RWPE1 (cell line): ENCODE results near the gene EML2.
"Not testable (repeated sequence)": the region's sequence is repeated elsewhere in the genome, so short reads cannot be mapped to it uniquely, and the experiment has no call there.

Experiments
- CTCF ChIA-PET: fragments of 350-600 bp; sonication (Branson Sonifier 250); formaldehyde crosslinking; extraction: SDS; loops from one replicate; lab custom pipeline; 2021; lab: Yijun Ruan, JAX
- POLR2A ChIA-PET: fragments of 400-600 bp; formaldehyde crosslinking; extraction: SDS; loops from one replicate; lab custom pipeline; 2020; ENCODE audit warnings: antibody characterized with exemption; ENCODE audit not compliant: low non-redundant PET; lab: Yijun Ruan, JAX
- DNase-seq: peaks from one replicate; pipeline ENCODE4 v3.0.0; 2012; ENCODE audit warnings: low spot score
- H3K27ac ChIP-seq: fragments of 450-650 bp; 2 replicates; pipeline ENCODE4 v1.5.1; 2017
- CTCF ChIP-seq: fragments of 450-650 bp; conservative IDR thresholded peaks from 2 replicates; pipeline ENCODE4 v1.5.1; 2017; ENCODE audit warnings: low read depth, mild to moderate bottlenecking

Gene EML2

GRCh38 chr19:45621976-45622503, 17.2 kb downstream of the EML2 start:
- CTCF ChIA-PET: no interaction called here
- TF ChIP-seq CTCF: no peak
- H3K27ac ChIP-seq: no peak overlapping the region
- DNase-seq: no peak
- POLR2A ChIA-PET: no interaction called here

GRCh38 chr19:45621389-45621788, 17.8 kb downstream of the EML2 start:
- POLR2A ChIA-PET: no interaction called here
- CTCF ChIA-PET: no interaction called here
- peak overlapping the region; percentile 42 for H3K27ac ChIP-seq
- no peak for DNase-seq
- TF ChIP-seq CTCF: no peak

- no peak for DNase-seq
- CTCF ChIA-PET: no interaction called here
- TF ChIP-seq CTCF: no peak
- H3K27ac ChIP-seq: peak overlapping the region; percentile 96
- POLR2A ChIA-PET: interaction anchor here (0.5 kb wide), 1 partner anchor 119 kb away, joined by 3 read pairs; no protein-coding TSS in a partner anchor
Measured at GRCh38 chr19:45616704-45617017, 22.5 kb downstream of the EML2 start.

- TF ChIP-seq CTCF: no peak
- ChIA-PET POLR2A (no interaction called here), CTCF (interaction anchor here (0.6 to 1.4 kb wide), 3 partner anchors 26 to 108 kb away, joined by 3 to 7 read pairs (median 4); no protein-coding TSS in a partner anchor)
- peak; percentile 94 for DNase-seq
- H3K27ac ChIP-seq: peak overlapping the region; percentile 96
Measured at GRCh38 chr19:45615795-45616703, 23.1 kb downstream of the EML2 start.

- ChIA-PET CTCF (interaction anchor here (0.6 to 1.4 kb wide), 3 partner anchors 27 to 107 kb away, joined by 3 to 7 read pairs (median 4); no protein-coding TSS in a partner anchor), POLR2A (interaction anchor here (1.2 kb wide), 1 partner anchor 26 kb away, joined by 3 read pairs; no protein-coding TSS in a partner anchor)
- DNase-seq: not testable (repeated sequence)
- peak overlapping the region; percentile 96 for H3K27ac ChIP-seq
Measured at GRCh38 chr19:45615056-45615455, 24.1 kb downstream of the EML2 start.

- no peak for TF ChIP-seq CTCF
- POLR2A ChIA-PET: interaction anchor here (1.2 kb wide), 1 partner anchor 27 kb away, joined by 3 read pairs; no protein-coding TSS in a partner anchor
- peak overlapping the region; percentile 96 for H3K27ac ChIP-seq
- CTCF ChIA-PET: interaction anchor here (1.0 kb wide), 1 partner anchor 10 kb away, joined by 5 read pairs; no protein-coding TSS in a partner anchor
- peak; percentile 98 for DNase-seq
Measured at GRCh38 chr19:45613926-45614725, 25.1 kb downstream of the EML2 start.
